Amniotic epithelial cell (primary cell): Measurements from ENCODE around the gene ZNF213.
A peak's percentile ranks its signal among the peaks of the same experiment; 100 is the strongest.
"Not testable (repeated sequence)": the region's sequence is repeated elsewhere in the genome, so short reads cannot be mapped to it uniquely, and the experiment has no call there.

Experiments used
- DNase-seq: peaks from one replicate; pipeline ENCODE4 v3.0.0-alpha.2; 2010; ENCODE audit warnings: low read depth

Gene ZNF213

GRCh38 chr16:3148256-3149192 is 13.7 kb downstream of the ZNF213 start:
- DNase-seq, result no peak

- no peak for DNase-seq
These were observed 14.3 kb downstream of the ZNF213 start for GRCh38 chr16:3149193-3149530.

DNA sequence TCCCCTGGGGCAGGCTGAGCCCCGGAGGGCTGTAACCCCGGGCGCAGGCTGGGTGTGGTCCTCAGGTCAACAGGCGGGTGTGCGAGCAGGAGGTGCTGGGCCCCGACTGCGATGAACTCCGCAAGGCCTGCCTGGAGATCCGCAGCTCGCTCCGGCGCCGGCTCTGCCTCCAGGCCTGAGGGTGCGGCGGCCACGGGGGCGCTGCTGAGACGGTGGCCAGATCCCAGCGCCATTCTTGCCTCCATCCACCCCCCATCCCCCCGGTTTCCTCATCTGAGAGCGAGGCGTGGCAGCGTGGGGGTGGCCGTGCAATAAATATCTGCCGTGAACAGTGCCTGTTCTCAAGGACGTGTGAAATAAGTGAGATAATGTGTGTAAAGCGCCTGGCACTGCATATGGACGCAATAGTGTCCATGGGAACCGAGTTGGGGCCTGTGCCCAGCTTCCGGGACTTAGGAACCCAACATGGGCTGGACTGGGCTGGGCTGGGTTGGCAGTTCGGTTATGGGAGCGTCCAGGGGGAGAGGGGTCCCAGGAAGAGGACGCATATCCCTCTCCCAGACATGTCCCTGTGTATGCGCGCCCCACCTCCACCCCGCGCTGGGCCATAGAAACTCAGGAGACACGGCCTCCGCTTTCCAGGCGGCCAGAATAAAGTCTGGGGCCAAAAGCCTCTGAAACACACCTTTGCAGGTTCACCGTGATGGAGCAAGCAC is 15.0 kb downstream of the ZNF213 start:
- DNase-seq, result peak; percentile 74

GRCh38 chr16:3150346-3151218 is 15.8 kb downstream of the ZNF213 start:
- peak; percentile 88 for DNase-seq

DNA sequence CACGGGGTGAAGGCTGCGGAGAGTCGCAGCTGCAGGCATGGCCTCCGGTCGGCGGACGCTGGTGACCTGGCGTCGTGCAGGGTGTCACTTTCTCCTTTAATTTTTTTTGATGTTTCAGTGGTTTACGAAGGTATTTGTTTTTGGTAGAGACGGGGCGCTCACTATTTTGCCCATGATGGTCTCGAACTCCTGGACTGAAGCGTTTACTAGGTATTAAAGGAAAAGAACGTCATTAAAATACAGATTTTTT is 17.1 kb downstream of the ZNF213 start:
- no peak for DNase-seq

DNA sequence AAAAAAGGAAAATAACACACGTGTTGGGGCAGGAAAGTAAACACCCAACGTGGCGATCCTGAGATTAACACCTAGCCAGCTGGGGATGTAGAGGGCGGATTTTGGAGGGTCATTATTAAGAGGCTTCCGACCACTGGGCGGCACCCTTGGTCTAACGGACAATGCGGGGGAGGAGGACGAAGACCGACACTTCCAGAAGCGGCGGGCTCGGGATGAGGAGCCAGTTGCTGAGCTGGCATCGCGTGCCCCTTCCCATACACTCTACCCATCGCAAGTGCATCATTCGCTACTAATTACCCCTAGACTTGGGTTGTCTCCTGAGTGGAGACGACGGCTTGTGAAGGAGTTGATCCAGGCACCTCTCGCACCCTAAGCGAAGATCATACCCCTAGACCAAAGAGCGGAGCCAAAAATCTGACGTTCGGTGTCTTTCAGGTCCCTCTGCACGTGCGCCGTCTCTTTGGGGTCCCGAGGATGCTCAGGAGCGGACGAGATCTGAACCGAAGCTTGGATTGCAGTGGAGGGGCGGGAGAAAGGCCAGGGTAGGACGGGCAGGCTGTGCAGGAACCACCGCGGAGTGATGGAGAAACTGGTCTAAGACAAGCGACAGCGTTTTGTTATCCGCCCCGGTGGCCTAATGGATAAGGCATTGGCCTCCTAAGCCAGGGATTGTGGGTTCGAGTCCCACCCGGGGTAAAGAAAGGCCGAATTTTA is 17.6 kb downstream of the ZNF213 start:
- peak; percentile 80 for DNase-seq

DNA sequence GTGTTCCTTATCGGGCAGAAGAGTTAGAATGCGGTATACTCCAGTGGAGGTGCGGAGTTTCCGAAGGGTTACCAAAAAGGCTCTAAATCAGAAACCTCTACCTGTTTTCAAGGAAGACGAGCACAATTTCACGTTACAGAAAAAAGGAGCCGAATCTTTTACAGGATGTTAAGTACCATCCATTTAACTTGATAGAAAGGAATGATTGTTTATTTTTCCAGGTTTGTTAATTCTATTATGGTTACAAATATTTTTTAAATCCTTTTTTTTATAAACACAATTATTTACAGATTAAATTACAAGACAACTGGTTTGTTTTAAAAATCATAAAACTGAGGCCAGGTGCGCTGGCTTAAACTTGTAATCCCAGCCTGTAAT is 18.2 kb downstream of the ZNF213 start:
- no peak for DNase-seq

DNA sequence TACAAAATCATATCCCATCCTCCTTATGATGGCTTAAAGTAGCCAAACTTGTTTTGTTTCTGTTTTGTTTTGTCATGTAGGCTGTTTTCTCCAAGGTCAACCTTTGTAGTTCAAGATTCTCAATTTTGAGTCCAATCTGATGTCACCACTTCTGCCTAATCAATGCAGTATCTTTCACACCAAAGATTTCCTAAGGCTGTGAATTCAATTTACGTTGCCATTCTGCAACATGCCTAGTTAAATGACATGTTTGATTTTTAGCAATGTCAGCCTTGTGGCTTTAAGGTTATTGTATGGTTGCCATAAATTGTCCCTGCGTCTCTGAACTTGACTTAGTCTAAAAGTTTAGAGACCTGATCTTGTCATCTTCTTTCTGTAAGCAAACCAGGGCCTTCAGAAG is 20.4 kb downstream of the ZNF213 start:
- DNase-seq, result no peak

- DNase-seq, result no peak
These were observed 21.1 kb downstream of the ZNF213 start for GRCh38 chr16:3155972-3156371.

DNA sequence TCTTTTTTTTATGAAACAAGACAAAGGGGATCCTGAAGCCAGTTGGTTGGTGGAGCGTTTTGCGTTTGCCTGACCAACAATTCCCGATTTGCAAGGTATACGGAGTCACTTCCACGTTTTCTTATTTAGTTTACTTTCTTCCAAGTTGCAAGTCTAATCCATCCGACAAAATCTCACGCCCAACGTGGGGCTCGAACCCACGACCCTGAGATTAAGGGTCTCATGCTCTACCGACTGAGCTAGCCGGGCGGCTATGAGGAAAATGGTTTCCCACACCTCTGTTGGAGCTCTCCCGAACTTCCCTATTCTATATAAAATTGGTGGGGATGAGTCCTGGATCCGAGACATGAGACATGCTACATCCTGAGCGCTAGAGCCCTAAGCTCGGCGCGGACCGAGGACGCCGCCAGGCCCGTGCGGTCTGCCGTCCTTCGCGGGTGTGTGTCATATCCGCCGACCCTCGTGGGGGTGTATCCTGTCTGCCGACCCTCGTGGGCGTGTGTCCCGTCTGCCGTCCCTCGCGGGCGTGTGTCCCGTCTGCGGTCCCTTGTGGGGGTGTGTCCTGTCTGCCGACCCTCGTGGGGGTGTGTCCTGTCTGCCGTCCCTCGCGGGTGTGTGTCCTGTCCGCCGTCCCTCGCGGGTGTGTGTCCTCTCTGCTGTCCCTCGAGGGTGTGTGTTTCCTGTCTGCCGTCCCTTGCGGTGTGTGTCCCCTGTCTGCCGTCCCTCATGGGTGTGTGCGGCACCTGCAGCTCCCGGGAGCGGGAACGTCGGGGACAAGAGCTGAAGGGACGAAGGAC is 22.6 kb downstream of the ZNF213 start:
- DNase-seq, result peak; percentile 95

GRCh38 chr16:3158026-3158509 is 23.2 kb downstream of the ZNF213 start:
- DNase-seq, result no peak

- DNase-seq, result peak; percentile 77
These were observed 23.9 kb downstream of the ZNF213 start for GRCh38 chr16:3158510-3159314.

- no peak for DNase-seq
These were observed 26.6 kb downstream of the ZNF213 start for GRCh38 chr16:3161235-3162018.

DNA sequence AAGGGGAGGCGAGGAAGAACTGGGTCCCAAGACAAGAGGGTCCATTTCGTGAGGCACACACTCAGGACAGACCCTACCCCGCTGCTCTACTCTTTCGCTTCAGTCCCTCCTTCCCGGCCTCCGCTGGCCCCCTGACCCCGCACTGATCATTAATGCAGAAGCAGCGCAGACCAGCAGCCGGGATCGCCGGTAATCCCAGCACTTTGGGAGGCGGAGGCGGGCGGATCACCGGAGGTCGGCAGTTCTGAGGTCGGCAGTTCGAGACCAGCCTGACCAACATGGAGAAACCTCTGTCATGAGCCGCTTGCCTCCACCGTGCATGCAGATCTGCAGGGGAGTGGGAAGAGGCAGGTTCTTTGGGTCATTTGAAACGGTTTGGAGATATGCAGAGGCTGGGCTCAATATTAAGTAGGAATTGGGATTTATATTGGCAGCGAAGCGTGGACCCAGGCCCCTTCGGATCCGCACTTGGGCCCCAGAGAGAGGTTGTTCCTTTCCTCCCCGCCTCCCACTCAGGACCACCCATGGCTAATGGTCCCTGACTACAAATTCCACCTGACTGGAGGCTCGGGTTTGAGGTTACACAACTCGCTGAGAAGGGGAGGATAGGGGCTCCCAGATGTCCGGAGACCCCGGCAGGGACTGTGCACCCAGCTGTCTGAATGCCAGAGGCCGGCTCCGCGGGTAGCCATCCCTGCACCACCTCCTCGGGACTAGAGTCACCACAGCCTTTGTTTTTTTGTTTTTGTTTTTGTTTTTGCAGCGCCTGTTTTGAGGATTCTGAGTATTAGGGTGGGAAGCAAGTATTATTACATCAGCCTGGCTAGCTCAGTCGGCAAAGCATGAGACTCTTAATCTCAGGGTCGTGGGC is 29.5 kb downstream of the ZNF213 start:
- DNase-seq, result no peak

GRCh38 chr16:3165111-3165822 is 30.4 kb downstream of the ZNF213 start:
- no peak for DNase-seq

GRCh38 chr16:3166505-3166886 is 31.7 kb downstream of the ZNF213 start:
- DNase-seq, result no peak

DNA sequence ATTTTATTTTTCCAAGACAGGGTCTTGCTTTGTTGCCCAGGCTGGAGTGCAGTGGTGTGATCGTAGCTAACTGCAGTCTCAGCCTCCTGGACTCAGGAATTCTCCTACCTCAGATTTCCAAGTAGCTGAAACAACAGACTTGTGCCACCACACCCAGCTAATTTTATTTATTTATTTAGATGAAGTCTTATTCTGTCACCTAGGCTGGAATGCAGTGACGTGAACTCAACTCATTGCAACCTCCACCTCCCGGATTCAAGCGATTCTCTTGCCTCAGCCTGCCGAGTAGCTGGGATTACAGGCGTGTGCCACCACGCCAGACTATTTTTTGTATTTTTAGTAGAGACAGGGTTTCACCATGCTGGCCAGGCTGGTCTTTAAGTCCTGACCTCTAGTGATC is 33.9 kb downstream of the ZNF213 start:
- DNase-seq, result not testable (repeated sequence)
